GM19438 (cell line): ENCODE data around the gene SLC6A4.
"Not testable (repeated sequence)": the region's sequence is repeated elsewhere in the genome, so short reads cannot be mapped to it uniquely, and the experiment has no call there.

Source experiments
- ATAC-seq: cut with Tn5 transposase; IDR thresholded peaks from one replicate; pipeline ENCODE4 v1.9.1; 2021; ENCODE audit warnings: low read depth; ENCODE audit not compliant: unreplicated experiment

Gene SLC6A4

DNA sequence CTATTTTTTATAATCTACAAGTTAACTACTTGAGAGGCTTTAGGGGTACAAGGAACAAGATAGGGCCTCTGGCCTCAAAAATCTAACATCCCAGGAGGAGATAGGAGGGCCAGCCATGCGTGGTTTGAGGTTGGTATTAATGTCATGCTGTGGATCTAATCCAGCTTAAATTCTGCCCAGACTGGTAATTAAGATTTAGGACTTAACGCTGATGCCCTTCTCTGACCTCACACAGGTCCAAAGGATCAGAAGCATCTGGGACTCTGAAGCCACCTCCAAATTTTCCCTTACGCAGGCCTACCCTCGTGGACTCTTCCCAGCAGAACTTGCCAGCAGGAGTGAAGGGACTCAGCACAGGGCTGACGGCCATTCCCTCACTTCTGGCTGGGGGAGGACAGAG lies 15.1 kb downstream of the SLC6A4 start:
- no peak for ATAC-seq

DNA sequence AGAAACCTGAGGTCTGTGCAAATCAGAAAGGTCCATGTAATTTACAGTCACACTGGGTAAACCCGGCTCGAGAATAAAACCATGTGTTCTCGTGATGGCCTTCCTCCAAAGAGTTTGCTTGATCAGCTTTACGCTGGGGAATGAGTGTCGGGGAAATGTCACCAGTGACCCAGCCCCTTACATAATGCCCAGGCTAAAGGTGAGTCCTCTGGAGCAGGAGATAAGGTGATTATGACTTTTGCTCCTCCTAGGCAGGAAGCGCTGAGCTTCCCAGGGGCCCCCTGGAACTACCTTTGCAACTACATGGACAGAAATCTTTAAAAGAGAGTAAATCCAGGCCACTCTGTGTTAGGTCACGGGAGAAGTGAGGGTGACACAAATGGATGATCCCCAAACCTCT lies 15.7 kb downstream of the SLC6A4 start:
- no peak for ATAC-seq

DNA sequence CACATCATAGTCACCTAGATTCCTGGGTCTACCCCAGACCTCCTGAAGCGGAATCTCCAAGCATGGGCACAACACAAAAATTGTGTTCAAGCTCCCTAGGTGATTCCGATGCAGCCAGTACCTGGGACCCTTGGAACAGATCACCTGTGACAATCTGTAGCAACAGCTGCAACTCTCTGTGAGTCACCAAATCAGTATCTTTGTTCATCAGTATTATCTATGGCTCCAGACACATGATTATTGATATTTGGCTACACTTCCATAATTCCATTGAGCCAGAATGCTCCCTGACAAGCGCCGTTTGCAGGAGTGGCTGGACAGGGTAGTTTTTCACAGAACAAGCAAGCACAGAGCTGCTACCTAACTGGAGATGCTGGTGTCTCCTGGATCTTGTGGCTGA lies 16.2 kb downstream of the SLC6A4 start:
- no peak for ATAC-seq

DNA sequence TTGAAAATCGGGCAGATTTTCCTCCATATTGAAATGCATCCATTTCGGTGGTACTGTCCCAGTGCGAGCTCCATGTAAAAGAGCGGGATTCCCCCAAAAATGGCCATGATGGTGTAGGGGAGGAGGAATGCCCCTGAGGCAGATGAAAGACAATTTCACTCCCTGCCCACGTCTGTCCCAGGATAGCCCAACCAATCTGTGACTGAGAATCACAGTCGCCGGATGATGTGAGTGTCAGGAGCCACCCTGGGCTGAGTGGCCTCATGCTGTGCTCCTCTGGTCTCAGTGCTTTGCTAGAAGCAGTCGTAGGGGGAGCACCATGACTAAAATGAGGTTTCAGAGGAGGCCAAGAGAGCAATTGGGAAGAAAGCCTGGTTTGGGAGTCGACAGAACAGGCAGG lies 16.7 kb downstream of the SLC6A4 start:
- ATAC-seq: no peak

DNA sequence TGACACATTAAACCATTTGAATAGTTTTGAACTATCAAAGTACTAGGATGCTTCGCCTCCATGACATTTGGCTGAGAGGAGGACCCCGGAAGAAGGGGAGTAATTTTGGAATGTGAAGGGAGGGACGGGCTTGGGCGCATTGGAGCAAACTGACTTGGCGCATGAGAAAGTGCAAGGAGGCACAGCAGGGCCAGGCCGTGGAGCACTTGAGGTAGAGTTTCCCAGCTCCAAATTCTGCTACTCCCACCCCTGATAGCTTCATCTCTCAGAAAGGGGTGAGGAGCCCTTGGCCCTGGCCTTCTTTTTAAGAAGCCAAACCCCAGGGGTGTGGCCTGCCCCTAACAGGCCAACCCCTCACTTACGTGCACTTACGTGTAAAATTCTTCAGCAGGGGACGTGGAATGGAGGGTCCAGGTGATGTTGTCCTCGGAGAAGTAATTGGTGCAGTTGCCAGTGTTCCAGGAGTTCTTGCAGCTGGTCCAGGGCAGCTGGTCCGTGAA lies 17.7 kb downstream of the SLC6A4 start:
- ATAC-seq: no peak

DNA sequence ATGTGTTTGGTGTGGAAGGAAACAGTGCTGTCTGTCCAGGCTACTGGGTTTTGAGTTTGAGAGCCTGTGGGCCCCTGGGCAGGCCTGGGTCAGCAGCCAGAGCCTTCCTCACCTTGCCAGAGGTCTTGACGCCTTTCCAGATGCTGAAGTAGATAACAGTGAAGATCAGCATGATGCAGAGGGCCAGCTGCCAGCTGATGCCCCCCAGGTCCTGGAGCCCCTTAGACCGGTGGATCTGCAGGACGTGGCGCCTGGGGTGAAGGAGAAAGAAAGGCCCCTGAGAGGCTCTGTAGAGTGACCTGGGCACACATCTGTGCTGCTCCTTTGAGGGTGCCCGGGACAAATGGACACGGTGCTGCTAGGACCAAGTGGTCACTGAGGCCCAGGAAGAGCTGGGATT lies 18.4 kb downstream of the SLC6A4 start:
- no peak for ATAC-seq

DNA sequence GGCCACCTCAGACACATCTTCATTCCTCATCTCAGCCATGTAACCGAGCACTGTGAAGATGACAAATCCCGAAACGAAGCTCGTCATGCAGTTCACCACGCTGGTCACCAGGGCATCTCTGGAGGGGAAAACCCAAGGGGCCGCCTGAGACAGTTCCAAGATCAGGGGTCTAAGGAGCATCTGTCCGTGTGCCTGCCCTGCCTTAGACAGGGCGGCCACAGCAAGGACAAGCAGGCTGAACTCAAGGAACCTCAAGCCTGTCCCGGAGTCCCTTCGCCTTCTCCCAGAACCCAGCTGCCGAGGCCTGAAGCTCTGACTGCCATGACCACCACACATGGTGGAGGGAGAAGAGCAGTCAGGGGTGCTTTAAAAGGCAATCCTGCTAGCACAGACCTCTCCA lies 22.7 kb downstream of the SLC6A4 start:
- ATAC-seq: peak; percentile 65

DNA sequence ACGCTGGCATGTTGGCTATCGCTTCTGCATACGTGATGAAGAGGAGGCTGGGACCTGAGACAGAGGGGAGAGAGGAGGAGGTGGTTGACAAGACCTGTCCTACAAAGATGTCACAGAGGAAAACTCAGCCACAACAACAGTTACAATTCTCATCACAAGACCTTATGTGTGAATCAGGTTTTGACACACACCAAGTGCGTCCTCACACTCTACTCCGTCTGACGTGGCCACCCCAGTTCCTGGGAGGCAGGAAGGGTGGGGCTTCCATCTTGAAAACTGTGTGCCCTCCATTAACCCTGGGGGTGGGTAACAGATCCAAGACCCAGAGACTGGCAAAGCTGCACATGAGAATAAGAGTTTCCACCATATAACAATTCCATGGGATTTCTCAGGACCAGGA lies 24.1 kb downstream of the SLC6A4 start:
- no peak for ATAC-seq

DNA sequence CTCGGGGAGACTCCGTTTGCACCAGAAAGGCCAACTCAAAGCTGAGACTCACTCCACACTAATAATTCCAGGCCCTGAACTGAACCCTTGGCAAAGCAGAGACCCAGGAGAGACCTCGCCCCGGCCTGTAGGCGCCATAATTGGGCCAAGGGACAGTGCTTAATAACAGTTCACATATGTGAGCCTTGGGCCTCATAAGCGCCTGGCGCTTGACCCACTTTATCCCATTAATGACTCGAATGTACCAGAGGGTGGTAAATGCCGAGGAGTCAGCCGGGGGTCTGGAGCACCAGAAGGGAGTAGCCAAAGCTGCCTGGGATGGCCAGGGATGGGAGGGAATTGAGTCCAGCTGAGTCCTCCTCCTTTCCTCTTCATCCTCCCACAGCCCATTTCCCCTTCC lies 24.6 kb downstream of the SLC6A4 start:
- ATAC-seq: no peak

DNA sequence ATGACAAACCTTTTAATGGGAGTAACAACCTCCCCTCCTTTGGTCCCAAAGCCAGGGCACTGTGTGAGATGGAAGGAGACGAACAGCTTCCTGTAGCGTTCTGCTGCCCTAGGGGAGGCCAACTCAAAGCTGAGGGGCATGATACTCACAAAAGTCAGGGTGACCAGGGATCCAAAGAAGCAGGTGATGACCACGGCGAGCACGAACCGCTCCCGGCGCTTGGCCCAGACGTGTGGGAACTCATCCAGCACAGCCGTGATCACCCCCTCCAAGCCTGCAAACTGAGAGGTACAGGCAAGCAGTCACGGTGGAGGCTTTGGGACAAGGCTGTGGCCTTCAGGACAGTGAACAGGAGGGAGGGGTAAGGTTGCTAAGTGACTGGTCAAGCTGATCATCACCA lies 25.1 kb downstream of the SLC6A4 start:
- no peak for ATAC-seq

DNA sequence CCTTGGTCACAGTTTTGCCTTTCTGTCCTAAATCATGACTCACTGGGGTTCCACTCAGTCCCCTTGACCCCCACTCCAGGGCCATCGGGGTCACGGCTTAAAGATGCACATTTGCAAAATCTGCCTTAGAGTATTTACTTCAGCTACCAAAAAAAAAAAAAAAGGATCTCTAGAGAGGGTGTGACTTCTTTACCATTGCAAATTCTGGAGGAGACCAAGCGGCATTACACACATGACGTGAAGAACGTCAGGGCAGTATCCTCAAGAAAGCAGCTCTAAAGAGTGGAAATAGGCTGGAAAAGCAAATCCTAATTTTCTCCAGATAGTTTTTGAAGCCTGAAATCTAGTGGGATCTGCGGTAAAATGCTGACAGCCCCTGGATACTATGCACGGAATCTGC lies 25.6 kb downstream of the SLC6A4 start:
- no peak for ATAC-seq

DNA sequence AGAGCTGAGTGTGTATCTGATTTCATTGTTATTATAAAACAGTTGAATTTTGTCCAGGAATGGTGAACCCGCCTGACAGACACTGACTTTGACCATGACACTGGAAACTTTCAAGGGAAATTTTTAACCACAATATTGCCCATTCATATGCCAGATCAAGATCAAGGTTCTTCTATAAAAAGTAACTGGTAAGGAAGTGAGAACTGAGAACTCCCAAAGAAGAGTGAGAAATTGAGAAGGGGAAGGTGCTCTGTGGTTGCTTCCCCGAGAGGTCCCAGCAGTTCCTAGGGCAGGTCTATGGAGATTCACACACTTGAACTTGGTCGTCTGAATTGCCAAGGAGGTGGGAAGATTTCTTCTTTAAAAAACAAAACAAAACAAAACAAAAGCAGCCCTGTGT lies 27.3 kb downstream of the SLC6A4 start:
- ATAC-seq: no peak

DNA sequence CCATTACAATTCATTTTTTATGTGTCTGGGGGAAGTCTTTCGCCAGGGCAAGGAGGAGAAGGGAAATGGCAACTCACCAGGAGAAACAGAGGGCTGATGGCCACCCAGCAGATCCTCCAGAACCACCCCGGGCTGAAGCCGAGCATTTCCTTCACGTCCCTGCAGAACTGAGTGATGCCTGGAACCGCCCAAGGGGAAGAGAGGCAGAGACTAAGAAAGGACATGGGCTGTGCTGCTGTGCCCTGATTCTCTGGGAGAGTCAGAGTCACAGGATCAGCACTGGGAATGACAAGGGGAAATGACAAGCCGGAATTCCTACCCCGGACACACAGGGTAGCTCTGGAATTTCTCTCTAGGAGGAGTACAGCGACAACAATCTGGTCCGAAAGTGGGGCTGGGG lies 27.8 kb downstream of the SLC6A4 start:
- ATAC-seq: no peak

DNA sequence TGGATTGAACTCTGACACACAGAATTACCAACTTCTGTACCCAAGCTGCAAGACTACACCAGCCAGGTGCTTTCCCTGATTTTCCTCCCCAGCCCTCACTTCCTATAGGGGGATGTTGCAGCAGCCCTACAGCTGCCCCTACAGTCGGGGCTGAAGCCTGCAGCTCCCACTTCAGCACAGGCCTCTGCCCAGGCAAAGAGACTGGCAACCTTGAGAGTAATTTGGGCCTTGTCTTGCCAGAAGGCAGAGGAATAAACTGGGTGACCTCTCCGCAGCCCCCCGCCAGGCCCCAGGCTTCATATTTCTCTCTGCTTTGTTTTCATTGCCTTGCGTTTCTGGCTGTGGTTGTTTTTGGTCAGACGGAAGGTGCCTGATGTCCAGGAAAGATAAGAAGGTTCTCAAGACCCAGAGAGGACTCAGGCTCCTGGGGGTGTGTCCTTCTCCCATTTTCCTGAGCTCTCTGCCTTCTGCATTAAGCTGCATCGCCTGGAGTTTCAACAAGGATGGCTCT lies 32.0 kb downstream of the SLC6A4 start:
- ATAC-seq: no peak

DNA sequence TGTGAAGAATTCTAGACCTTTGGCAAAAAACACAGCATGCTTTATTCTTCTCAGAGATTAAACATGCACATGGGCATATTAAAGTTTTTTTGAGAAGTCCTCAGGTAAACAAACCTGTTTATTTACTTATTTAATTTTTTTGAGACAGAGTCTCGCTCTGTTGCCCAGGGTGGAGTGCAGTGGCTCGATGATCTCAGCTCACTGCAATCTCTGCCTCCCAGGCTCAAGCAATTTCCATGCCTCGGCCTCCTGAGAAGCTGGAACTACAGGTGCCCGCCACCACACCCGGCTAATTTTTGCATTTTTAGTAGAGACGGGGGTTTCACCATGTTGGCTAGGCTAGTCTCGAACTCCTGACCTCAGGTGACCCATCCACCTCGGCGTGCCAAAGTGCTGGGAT lies 34.8 kb downstream of the SLC6A4 start:
- not testable (repeated sequence) for ATAC-seq

DNA sequence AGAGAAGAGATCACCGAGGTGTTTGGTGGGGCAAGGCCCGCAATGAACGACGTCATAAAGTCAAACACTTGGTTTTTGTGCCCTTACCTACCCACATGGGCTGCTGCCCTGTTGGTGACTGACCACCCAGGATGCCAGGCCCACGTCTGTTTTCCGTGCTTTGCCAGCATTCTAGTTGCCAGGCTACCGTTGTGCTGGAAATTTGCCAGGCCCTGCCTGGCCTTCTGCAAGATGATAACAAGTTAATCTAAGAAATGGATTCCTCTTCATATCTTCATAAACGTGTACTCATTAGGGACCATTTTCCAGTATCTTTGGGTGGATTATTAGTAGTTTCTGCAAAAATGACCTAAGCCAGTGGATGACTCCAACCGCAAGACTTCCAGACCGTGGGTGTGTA lies 35.4 kb downstream of the SLC6A4 start:
- ATAC-seq: no peak

DNA sequence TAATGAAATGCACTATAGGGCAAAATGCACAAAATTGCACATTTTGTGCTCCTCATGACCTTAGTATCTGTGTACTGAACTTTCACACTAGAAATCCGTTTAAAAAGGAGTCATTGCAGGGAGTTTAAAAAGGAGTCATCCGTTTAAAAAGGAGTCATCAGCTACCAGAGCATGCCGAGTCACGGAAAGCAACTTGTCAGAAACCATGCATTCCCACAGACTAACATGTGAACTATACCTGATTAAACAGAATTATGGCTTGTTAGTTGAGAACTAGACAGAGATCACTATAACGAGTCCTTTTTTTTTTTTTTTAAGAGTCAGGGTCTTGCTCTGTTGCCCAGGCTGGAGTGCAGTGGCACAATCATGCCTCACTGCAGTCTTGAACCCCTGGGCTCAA lies 35.9 kb downstream of the SLC6A4 start:
- ATAC-seq: no peak

DNA sequence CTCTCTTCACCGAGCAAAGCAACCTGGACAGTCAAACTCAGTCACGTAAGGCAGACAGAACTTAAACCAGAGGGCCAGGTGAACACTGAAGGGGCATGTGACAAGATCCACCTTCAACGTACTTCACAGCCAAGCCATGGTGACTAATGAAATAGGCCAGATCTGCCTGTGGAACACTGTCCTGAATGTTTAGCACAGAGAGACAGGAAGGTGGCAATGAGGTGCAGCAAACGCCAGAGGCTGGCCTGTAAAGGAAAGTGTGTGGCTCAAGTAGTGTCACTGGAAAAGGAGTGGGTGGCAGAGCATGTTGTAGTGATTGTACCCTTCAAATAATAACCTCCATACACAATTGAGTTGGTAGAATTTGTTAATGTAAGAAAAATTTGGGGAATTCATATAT lies 38.1 kb downstream of the SLC6A4 start:
- ATAC-seq: no peak

DNA sequence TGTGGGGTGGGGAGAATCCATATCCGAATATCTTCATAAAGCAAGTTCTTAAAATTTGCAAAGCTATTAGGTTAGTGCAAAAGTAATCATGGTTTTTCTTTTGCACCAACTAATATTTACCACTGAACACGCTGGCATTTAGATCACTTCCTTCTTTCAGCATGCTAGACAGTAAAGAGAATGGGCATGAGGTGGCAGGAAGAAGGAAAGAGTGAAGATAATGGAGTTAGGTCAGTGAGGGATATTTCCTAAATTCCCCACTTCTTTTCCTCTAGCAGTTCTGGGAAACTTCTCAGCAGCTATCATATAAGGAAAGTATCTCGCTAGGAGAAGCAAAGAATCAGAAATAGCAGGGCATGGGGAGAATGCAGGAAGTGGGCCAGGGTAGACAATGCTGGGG lies 39.0 kb downstream of the SLC6A4 start:
- no peak for ATAC-seq

DNA sequence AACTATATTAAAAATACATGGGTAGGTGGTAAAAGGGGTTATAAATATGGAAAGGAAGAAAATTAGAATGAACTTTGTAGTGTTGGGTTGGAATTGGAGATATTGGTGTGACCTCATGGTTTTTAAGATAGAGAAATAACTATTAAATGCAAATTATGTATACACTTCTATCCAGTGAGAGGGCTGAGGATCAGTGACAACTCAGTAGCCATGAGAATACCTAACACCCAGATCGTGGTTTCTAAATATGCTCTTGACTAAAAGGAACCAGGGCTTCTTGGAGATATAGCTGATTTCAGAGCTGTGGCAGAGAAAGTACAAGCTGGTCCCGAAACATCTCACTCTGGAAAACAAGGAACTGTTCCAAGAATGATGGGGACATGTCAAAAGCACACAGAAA lies 44.4 kb downstream of the SLC6A4 start:
- no peak for ATAC-seq

DNA sequence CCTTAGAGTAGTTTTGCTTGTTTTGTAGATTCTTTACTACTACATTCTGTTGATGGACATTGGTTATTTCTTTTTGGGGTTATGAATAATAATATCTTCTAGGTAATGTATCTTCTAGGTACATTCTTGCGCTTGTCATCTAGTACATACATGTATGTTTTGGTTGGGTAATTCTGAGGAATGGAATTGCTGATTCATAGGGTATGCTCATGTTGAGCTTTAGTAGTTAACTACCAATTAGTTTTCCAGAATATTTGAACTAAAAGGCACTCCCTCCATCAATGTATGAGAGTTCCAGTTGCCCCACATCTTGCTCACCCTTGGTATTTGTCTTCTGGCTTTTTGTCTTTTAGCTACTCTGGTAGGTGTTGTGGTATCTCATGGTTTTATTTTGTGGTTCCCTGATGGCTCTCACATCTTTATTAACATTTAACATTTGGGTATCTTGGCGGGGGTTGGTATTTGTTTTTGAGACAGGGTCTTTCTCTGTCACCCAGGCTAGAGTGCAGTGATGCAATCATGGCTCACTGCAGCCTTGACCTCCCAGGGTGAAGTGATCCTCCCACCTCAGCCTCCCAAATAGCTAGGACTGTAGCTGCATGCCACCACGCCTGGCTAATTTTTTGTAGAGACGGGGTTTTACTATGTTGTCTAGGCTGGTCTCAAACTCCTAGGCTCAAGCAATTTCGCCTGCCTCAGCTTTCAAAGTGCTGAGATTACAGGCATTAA lies 47.1 kb downstream of the SLC6A4 start:
- ATAC-seq: no peak

DNA sequence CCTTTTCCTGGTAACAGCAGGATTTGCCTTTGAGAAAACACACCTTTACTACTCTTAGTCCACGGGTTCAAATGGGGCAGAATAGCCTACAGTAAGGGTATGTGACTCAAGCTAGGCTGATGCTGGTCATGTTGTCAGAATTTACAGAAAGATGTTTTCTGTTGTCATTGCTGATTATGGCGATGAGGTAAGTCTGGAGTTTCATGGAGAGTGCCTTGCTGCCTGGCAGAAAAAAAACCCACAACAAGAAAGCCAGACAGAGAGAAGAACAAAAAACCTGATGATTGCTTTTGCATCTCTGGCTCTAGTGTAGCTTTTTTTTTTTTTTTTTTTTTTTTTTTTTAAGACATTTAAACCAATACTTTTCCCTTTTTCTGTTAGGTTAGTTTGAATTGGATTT lies 47.9 kb downstream of the SLC6A4 start:
- ATAC-seq: no peak

DNA sequence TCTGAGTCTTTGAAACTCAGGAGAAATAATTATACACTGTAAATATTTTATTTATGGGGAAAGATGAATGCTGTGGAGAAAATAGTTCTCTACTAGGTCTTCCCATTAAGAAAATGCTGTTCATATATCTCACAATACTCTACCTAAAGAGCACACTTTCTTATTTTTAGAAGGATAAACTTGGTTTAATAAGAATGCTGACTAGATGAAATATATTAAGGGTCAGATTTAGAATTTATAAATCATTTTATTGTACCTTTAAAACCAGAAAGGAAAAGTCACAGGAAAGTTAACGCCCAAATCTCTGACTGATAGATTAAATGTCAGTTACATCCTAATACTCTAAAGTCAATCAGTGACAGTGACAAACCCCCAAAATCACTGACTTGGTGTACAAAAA lies 48.7 kb downstream of the SLC6A4 start:
- ATAC-seq: no peak
